Nephron (organoid): ENCODE measurements around the gene SULT1C2.

Experiments
- H3K27ac Mint-ChIP-seq, 3 experiments: 2 replicates each; pipeline ENCODE4 v1.8.0; 2020; ENCODE audit warnings: mixed read lengths in 3 of 3, mild to moderate bottlenecking in 2 of 3, moderate library complexity in 1 of 3
- H3K27me3 Mint-ChIP-seq: 2 replicates; pipeline ENCODE4 v1.8.0; 2021; ENCODE audit warnings: low read depth, mild to moderate bottlenecking, moderate library complexity, mixed read lengths
- H3K36me3 Mint-ChIP-seq: 2 replicates; pipeline ENCODE4 v1.8.0; 2020; ENCODE audit warnings: low read depth, mixed read lengths
- H3K4me1 Mint-ChIP-seq: 2 replicates; pipeline ENCODE4 v1.8.0; 2020; ENCODE audit warnings: mixed read lengths
- H3K4me3 Mint-ChIP-seq, 3 experiments: 2 replicates each; pipeline ENCODE4 v1.8.0; 2020; ENCODE audit warnings: mild to moderate bottlenecking in 3 of 3, mixed read lengths in 3 of 3, moderate library complexity in 2 of 3
- H3K9me3 Mint-ChIP-seq: 2 replicates; pipeline ENCODE4 v1.8.0; 2020; ENCODE audit warnings: mixed read lengths
- TF ChIP-seq, protein P1 (sequence below), 3 experiments: fragments of 200-600 bp; sonication (generic); IDR thresholded peaks; one replicate each; pipeline ENCODE4 v1.5.0; 2021; ENCODE audit warnings: antibody characterized with exemption in 3 of 3; ENCODE audit not compliant: unreplicated experiment in 3 of 3

The SULT1C2 gene

DNA sequence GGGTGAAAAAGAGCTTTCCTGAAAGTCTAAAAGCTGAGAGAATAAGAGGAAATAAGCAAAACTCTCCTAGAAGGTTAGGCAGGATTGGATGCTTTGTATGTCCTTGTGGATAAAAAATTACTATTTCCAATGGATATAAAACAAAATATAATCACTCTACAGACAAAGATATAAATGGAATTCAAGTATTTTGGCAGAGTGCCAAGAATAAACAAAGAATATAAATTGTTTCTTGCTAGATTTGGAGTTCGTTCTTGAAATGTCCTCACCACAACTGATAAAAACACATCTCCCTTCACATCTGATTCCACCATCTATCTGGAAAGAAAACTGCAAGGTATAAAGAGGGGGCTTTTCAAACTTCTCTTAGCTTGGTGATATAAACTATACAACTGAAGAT lies 35.6 kb upstream of the SULT1C2 start:
- TF ChIP-seq, protein P1, sequence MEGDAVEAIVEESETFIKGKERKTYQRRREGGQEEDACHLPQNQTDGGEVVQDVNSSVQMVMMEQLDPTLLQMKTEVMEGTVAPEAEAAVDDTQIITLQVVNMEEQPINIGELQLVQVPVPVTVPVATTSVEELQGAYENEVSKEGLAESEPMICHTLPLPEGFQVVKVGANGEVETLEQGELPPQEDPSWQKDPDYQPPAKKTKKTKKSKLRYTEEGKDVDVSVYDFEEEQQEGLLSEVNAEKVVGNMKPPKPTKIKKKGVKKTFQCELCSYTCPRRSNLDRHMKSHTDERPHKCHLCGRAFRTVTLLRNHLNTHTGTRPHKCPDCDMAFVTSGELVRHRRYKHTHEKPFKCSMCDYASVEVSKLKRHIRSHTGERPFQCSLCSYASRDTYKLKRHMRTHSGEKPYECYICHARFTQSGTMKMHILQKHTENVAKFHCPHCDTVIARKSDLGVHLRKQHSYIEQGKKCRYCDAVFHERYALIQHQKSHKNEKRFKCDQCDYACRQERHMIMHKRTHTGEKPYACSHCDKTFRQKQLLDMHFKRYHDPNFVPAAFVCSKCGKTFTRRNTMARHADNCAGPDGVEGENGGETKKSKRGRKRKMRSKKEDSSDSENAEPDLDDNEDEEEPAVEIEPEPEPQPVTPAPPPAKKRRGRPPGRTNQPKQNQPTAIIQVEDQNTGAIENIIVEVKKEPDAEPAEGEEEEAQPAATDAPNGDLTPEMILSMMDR (IDR thresholded peaks at IDR 0.05; ENCODE audit: unreplicated experiment in 3 of 3), result no peak
- Mint-ChIP-seq H3K4me3 (no peak overlapping the region), H3K27me3 (no peaks in the 10 kb centered on the region), H3K27ac (no peak overlapping the region), H3K9me3 (no peaks in the 10 kb centered on the region), H3K36me3 (no peaks in the 10 kb centered on the region), H3K4me1 (no peaks in the 10 kb centered on the region)

DNA sequence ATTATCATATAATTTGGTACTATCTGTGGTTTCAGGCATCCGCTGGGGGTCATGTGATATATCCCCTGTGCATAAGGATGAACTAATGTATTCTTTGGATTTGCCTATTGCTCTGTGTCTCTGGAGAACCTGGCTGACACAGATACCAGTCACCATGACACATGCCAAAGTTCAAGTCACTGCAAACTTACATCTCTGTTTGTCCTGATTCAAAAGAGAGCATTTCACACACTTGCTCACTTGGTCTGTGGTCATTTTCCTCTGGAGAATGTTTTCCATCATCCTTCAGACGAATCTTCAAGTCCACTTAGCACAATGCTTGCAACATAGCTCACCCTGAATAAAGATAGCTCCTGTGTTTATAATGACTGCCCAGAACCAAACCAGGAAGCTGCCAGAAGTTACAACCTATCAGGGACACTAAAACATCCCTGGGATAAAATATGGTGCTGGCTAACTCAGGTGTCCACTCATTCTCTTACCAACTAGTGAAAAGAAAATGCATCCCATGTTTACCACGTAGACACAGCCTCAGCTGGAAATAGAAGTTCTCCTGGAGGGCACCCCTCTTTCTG lies 30.9 kb upstream of the SULT1C2 start:
- Mint-ChIP-seq H3K27me3 (no peaks in the 10 kb centered on the region), H3K9me3 (no peaks in the 10 kb centered on the region), H3K4me3 (no peak overlapping the region), H3K36me3 (no peaks in the 10 kb centered on the region), H3K4me1 (no peaks in the 10 kb centered on the region), H3K27ac (no peak overlapping the region)
- TF ChIP-seq, protein P1 (IDR thresholded peaks at IDR 0.05; ENCODE audit: unreplicated experiment in 3 of 3), result no peak

DNA sequence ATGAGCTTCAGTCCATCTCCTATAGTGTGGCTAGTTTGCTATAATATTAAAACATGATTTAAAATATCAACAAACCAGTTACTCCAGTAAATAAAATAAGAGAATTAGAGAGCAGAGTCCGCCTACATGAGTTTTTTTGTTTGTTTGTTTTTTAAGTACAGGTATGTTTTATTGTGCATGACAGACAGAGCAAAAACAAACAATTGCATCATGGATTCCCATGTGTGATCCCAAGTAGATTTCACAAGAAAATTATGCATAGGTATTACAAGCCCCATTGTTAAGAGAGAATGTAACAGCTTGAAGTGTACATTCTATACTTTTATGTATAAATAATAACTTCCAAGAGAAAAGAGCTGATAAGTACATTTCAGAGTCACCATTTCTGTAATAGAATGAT lies 27.9 kb upstream of the SULT1C2 start:
- H3K36me3 Mint-ChIP-seq, result no peaks in the 10 kb centered on the region
- H3K9me3 Mint-ChIP-seq, result no peaks in the 10 kb centered on the region
- H3K27me3 Mint-ChIP-seq, result peaks cover 4% of the 10 kb centered on the region
- no peak overlapping the region for H3K4me3 Mint-ChIP-seq
- H3K27ac Mint-ChIP-seq, result no peak overlapping the region
- peaks cover 6% of the 10 kb centered on the region for H3K4me1 Mint-ChIP-seq
- TF ChIP-seq, protein P1 (IDR thresholded peaks at IDR 0.05; ENCODE audit: unreplicated experiment in 3 of 3), result no peak

- TF ChIP-seq, protein P1 (IDR thresholded peaks at IDR 0.05; ENCODE audit: unreplicated experiment in 3 of 3), result no peak
- H3K4me3 Mint-ChIP-seq, result no peak overlapping the region
- H3K27me3 Mint-ChIP-seq, result peaks cover 4% of the 10 kb centered on the region
- H3K4me1 Mint-ChIP-seq, result peaks cover 15% of the 10 kb centered on the region
- H3K36me3 Mint-ChIP-seq, result no peaks in the 10 kb centered on the region
- no peaks in the 10 kb centered on the region for H3K9me3 Mint-ChIP-seq
- H3K27ac Mint-ChIP-seq, result peak overlapping the region in 2 of 3 experiments; percentile 2 to 81
Observed at GRCh38 chr2:108262036-108262435, 26.7 kb upstream of the SULT1C2 start.

DNA sequence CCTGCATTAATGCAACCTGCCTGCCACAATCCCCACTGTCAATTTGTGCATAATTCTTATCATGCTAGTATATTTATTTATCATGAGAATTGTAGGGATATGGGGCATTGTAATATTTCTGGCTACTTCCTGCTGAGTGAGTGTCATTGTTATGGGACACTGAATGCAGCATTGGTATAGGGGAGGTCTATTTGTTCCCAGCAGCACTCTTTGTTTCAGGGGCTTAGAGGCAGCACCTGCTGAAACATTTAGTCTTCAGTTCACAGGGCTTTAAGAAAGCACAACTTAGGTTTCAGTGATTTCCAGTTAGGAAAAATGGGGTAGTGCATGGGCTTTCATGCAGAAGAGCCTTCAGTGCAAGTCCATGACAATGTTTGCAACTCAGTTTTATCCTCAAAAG lies 25.3 kb upstream of the SULT1C2 start:
- Mint-ChIP-seq H3K9me3 (no peaks in the 10 kb centered on the region), H3K4me1 (peaks cover 24% of the 10 kb centered on the region), H3K27me3 (peaks cover 6% of the 10 kb centered on the region), H3K36me3 (no peaks in the 10 kb centered on the region), H3K4me3 (no peak overlapping the region), H3K27ac (peak overlapping the region; percentile 15 to 81 (median 79))
- TF ChIP-seq, protein P1 (IDR thresholded peaks at IDR 0.05; ENCODE audit: unreplicated experiment in 3 of 3), result no peak

DNA sequence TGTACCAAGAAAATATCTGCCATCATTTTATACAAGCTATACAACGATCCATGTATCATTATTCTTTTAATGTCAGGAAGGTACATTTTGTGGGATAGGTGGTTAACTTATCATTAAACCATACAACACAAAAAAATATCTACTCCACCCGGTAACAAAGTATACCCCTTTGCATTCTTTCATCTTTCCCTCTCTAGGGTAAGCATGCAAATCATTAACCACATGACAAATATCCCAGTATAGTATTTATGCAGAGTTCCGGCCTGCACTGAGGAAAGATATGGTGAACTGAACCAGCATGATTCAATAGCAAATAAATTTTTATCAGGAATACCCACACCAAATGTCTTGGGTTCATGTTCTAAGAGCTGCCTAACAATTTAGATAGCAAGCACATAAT lies 22.5 kb upstream of the SULT1C2 start:
- Mint-ChIP-seq H3K27ac (peak overlapping the region; percentile 51 to 78 (median 67)), H3K4me1 (peaks cover 26% of the 10 kb centered on the region), H3K9me3 (no peaks in the 10 kb centered on the region), H3K4me3 (no peak overlapping the region), H3K27me3 (peaks cover 12% of the 10 kb centered on the region), H3K36me3 (no peaks in the 10 kb centered on the region)
- TF ChIP-seq, protein P1 (IDR thresholded peaks at IDR 0.05; ENCODE audit: unreplicated experiment in 3 of 3), result no peak
